GM20431 (cell line): ENCODE results near the gene LIMK2.
"Not testable (repeated sequence)": the region's sequence is repeated elsewhere in the genome, so short reads cannot be mapped to it uniquely, and the experiment has no call there.

Source experiments
- in situ Hi-C: fragments of 300-500 bp; cut with MseI, MboI; formaldehyde crosslinking; loops from one replicate; pipeline ENCODE4 v1.15.0; 2020; ENCODE audit warnings: low sequenced_read_pairs; ENCODE audit not compliant: unreplicated experiment

Gene LIMK2

DNA sequence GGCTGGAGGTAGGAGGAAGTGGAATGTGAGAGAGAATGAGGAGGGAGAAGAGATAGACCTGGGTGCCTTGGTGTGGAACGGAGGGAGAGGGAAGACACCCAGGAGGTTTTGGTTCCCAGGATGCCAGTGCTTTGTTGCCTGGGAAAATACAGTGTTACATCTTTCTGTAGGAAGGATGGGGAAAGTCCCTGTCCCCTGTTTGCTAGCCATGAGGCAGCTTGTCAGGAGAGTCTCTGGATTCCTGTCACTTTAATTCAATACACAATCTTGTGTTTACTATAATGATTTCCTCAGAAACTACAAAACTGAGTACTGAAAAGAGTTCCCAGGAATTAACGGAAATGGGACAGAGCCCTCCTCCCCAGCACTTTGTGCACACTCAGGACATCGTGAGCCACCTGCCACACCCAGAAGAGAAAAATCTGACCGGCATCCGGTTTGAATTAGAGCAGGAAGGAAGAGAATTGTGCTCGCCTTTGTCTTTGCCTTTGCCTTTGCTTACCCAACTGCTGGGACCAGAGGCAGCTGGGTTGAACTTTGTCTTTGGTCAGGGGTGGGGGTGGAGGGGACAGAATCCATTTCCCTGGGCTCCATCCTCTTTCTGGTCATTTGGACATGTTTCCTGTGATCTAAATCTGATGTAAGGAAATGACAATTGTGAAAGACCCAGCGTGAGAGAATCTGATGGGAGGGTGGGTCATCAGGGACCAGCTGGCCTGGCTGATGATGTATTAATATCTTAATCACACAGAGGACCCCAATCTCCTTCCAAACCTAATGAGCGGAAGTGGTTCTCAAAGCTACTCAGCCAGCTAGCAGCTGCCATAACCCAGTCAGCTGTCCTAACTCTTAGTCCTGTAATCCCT is 1.3 kb upstream of the LIMK2 start:
- in situ Hi-C loops: no loop called here

DNA sequence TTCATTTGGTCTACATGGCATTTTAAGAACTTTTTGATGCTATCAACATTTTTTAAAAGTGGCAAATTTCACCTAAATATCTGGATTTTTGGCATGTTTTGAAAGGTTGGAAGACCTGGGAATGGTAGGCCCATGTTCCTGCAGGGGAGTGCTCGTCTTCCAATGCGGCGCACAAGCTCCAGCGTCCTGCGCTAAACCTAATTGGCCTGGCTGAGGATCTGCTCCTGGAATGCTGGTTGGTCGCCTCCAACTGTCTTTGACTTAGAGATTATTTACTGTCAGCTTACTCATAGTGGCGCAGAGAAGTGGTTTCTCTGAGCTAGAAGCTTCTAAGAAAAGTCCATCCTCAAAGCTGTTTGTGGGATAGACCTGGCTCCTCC is 626 bp upstream of the LIMK2 start:
- in situ Hi-C loops: no loop called here

DNA sequence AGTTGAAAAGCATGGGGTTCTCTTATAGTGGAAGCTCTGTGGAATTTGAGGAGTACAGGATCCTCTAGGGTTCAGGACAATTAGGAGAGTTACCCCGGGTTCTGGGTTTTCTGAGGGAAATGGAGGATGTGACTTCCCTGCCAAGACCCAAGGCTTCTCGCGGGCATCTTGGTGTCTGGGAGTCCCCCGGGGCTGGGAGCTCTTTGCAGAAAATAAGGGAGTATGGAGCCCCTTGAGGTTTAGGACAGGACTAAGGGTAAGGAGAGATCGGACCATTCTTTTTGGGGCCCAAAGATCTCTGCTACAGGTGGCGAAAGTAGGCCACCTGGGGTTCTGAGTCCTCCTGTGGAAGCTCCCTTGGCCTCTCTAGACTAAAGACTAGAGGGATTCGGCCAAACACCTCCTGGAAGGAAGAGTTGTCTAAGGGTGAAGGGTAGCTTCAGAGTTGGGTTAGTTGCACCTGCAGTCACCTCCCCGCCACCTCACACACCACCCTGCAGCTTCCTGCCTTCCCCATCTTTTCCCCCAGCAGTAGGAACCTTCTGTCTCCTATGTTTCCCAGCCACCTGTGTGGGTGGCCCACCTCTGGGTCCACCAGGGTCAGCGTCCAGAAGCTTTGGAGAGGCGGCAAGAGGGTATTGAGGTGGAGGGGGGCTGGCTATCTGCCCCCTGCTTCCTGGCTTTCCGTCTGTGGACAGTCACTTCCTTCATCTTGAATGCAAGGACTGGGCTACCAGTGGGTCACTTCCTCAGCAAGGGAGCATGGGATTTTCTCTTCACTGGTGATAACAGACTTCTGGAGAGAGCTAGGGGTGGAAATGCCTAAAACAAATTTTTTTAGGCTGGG is 908 bp downstream of the LIMK2 start:
- in situ Hi-C loops: no loop called here

DNA sequence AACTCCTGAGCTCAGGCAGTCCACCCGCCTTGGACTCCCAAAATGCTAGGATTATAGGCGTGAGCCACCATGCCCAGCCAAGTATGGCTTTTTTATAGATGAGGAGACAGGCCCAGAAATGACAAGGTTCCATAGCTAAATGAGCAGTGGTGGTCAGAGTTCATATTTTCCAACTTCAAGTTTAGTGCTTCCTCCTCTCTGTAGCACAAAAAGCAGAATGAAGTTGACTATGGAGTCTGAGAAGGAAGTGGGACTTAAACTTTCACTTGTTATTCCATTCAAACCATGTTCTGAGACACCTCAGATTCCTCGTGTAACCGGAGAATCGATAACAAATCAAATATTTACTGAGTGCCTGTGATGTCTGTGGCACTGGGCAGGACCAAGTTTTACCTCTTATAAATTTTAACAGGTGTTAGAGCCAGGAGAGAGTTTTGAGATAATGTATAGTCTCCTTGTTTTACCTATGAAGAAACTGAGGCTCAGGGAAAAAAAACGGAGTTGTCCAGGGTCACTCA is 3.0 kb downstream of the LIMK2 start:
- in situ Hi-C loops: no loop called here

DNA sequence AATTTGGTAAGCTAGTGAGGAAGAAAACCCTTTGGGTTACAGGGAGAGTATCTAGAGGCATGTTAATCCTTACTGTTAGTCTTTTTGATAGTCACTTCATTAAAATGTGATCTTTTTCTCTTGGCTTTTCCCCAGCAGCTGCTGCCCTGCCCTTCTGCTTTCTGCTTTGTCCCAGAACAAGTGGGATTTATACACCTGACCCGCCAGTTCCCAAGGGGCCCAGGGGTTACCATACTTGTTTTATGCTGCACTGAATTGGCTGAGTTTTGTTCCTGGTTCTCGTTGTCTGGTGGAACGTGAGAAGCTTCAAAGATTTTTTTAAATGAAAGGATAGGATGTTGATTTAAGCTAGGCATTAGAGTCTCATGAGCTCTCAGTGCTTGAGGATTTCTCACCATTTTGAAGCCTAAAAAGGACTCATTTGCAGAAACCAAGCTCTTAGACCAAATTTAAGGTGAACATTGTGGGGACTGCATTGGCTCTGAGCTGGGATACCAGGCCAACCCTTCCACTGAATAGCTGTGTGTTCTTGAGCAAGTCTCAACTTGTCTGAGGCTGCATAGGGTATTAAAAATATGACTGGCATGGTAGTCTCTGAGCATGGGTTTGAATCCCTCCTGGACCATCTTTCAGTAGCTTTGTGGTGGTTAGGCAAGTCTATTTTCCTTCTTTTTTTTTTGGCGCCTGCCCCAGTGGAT is 6.6 kb downstream of the LIMK2 start:
- in situ Hi-C loops: no loop called here

DNA sequence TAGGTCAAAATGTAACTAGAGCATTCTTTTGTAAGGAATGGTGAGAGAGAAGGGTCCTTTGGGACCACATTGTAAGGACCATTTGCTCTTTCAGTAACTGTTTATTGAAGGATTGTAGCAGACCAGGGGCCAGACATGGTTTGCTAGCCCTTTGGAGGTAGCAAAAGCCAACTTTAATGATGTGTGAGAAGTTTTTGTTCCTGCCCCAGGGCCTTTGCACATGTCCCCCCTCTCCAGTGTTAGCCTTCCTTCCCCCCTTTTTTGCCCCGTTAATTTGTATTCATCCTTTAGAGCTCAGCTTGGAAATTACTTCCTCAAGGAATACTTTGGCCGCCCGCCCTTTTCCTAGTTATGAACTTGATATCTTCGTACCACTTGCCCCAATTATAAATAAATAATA is 9.0 kb downstream of the LIMK2 start:
- in situ Hi-C loops: no loop called here

DNA sequence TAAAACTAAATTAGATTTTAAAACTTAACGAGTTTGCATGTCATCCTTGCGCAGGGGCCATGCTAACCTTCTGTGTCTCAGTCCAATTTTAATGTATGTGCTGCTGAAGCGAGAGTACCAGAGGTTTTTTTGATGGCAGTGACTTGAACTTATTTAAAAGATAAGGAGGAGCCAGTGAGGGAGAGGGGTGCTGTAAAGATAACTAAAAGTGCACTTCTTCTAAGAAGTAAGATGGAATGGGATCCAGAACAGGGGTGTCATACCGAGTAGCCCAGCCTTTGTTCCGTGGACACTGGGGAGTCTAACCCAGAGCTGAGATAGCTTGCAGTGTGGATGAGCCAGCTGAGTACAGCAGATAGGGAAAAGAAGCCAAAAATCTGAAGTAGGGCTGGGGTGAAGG is 10.6 kb downstream of the LIMK2 start:
- in situ Hi-C loops: no loop called here

DNA sequence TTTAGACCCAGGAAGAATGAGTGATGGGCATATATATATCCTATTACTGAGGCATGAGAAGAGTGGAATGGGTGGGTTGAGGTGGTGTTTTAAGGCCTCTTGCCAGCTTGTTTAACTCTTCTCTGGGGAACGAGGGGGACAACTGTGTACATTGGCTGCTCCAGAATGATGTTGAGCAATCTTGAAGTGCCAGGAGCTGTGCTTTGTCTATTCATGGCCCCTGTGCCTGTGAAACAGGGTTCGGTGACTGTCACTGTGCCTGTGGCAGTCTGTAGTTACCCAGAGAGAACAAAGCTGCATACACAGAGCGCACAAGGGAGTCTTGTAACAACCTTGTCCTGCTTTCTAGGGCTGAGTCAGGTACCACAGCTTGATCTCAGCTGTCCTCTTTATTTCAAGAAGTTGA is 11.7 kb downstream of the LIMK2 start:
- in situ Hi-C loops: no loop called here

DNA sequence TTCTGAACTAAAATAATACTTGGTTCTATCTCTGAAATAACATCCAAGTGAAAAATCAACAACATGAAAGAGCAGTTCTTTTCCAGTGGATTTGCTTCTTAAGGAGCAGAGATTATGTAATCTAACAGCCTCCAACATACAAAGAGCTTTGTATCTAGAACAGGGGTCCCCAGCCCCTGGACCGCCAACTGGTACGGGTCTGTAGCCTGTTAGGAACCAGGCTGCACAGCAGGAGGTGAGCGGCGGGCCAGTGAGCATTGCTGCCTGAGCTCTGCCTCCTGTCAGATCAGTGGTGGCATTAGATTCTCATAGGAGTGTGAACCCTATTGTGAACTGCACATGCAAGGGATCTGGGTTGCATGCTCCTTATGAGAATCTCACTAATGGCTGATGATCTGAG is 12.6 kb downstream of the LIMK2 start:
- in situ Hi-C loops: not testable (repeated sequence)

DNA sequence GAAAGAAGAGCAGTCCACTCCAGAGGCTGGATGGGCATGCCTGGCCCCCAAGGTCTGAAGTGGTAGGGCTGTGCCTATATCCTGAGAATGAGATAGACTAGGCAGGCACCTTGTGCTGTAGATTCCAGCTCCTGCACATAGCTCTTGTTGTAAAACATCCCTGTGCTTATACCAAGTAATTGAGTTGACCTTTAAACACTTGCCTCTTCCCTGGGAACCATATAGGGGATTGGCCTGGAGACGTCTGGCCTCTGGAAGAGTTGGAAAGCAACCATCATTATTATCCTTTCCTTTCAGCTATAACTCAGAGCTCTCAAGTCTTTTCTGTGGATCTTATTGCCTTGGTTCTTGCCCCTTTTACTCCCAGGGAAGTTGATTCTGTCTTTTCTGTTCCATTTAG is 15.1 kb downstream of the LIMK2 start:
- in situ Hi-C loops: no loop called here

DNA sequence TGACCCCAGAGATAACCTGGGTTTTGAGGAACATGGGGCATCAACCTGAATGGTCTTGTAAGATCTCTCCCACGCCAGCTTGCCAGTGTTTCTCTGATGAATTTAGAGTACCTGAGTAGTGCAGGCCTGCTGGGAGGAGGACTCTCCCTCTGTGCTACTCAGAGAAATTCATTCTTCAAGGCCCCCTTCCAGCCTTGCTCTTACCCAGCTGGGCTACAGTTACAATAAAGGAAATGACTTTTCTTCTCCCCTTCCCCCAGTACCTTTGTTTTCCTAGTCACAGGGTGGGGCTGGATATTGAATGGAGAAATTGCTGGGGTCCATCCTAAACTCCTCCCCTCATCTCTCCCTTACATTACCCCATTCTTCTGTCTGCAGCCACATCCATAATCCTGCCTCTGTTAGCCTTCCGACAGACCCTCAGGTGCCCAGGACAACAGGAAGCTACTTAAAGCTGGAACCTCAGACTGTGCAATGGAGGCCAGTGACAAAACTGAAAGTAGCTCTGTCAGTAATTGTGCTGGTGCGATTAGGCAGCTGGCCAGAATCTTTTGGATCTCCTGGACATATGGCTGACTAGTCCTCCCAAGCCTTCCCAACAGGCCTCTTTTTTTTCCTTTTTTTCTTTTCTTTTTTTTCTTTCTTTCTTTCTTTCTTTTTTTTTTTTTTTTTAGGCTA is 17.4 kb downstream of the LIMK2 start:
- in situ Hi-C loops: no loop called here

DNA sequence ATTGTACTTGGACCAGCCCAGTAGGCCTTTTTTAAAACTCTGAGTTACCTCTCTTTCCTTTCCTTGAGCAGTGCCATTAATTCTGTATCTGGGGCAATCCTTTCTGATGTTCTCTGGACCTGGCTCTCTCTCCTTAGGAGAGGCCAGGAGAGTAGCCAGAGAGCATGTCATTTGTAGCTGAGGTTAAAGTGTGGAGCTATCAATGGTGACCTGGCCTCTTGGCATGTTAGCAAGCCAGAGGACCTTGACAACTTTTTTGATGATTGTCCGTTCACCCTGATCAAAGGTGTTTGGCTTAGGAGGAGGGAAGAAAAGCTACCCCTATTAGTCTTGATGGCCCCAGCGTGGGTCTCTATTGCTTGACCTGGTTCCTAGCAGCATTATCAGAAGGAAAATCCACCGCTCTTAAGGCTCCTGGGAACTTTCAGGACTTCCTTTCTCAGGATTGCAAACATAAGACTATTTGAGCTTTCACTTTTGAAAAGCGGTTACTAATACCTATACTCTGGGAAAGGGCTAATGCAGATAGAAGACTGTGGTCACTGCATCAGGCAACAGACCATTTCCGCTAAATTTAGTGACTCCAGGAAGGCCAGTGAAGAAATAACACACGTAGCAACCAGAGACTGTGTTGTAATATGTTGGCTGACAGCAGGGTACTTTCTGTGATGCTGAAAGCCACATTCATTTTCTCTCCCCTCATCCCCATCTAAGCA is 18.2 kb downstream of the LIMK2 start:
- in situ Hi-C loops: no loop called here

DNA sequence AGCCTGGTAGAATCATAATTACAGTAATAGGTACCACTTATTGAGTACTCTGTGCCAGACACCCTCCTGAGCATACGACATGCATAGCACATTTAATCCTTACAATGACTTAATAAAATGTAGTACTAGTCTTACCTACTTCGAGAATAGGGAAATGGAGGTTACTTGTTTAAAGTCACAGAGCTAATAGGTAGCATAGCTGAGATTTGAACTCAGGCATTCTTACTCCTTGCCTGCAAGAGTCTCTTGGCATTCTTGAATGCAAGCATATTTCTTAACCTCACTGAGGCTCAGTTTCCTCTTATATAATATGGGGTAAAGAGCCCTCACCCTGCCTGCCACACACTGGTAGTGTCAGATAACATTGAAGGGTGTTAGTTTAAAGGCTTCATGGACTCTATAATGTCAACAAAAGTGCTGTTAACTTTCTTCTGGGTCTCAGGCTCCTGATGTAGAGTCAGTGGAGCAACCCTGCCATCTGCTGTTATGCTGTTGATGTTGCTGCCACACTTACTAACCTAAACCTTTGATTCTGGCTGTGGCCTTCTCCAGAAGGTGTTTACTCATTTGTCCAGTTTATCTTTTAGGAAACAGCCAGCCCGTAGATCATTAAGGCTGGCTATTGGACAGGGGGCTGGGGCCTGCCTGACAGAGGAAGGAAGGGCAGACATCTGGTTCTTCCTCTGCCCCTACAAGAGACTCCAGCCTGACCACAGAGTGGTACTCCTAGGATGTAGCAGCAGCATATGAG is 18.9 kb downstream of the LIMK2 start:
- in situ Hi-C loops: no loop called here

DNA sequence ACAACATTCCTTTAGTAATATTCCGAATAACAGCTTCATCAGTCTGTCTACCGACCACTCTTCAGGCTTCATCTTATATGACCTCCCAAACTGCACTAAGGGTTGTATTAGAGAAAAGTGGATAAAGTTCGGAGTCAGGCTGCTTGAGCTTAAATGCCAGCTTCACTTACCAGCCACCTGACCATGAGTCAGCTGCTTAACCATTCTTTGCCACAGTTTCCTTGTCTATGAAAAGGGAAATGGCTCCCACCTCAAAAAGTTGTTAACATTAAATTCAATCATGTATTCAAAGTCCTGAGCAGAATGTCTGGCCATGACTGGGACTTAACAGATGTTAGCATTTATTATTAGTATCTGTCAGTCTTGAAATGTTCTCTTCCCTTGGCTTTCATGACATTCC is 20.9 kb downstream of the LIMK2 start:
- in situ Hi-C loops: no loop called here

DNA sequence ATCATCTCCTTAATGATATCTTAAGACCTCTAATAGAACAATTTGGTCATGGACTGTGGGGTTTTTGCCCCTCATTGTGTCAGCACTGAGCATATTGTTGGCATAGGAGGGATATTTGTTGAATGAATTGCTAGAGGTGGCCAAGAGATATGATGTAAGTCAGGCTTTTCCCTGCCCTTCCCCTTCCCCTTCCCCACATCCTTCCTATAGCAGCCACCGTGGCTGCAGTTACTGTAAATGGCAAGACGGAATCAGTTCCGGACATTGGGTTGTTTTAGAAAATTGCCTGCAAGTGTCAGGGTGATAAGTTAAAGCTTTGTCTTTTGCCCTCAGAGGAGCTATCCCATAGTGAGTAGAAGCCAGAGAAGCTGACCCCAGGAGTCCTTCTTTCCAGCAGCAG is 23.0 kb downstream of the LIMK2 start:
- in situ Hi-C loops: no loop called here

DNA sequence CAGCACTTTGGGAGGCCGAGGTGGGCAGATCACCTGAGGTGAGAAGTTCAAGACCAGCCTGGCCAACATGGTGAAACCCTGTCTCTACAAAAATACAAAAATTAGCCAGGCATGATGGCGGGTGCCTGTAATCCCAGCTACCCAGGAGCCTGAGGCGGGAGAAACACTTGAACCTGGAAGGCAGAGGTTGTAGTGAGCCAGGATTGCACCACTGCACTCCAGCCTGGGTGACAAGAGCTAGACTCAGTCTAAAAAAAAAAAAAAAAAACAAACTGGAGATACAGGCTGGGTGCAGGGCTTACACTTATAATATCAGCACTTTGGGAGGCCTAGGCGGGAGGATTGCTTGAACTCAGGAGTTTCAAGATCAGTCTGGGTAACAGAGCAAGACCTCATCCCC is 23.9 kb downstream of the LIMK2 start:
- in situ Hi-C loops: not testable (repeated sequence)

DNA sequence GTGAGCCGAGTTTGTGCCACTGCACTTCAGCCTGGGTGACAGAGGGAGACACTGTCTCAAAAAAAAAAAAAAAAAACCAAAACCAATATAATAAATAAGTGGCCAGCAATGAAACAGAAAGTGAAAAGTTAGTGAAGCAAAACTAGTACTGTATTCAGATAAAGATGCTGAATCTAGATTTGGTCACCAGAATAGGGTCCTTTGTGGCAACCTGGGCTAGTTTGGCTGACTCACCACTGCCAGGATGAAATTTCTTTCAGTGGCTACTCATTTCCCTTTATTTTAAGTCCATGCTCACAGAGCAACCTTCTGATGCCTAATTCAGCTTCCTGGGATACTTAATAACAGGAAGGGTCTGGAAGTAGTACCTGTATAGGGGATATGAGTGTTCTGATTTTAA is 26.0 kb downstream of the LIMK2 start:
- in situ Hi-C loops: no loop called here

DNA sequence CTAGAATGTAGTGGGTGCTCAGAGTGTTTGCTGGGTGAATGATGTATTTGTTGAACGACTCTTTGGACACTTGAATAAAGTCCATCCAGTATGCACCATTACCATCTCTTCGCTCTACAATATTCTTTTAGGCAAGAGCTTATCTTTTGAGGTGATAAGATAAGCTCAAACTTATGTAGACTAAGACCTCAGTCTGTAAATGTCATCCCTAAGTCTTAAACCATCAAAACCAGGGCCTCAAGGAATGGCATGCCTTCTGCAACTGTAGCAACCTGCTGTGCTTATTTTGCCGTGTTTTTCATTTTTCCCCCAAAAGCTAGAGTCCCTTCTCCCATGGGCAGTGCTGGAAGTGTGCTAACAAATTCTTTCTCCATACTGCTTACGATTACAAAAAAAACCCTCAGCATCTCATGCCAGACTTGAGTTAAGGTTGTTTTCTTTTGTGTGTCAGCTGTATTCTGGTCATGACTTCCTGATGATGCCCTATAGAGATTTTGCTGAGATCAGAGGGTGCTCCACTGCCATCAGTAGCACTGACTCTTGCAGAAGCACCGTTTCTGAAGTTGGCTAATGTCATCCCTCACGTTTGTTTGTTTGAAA is 27.8 kb downstream of the LIMK2 start:
- in situ Hi-C loops: no loop called here
